HepG2 (cell line): ENCODE results near the gene FUCA1. TPM values are rescaled to one million over a fixed set of nuclear protein-coding genes. Genes with fewer than 3 reads are reported as not detected.

Source experiments
- GFI1 ChIP-seq: sonication (generic); formaldehyde crosslinking; IDR thresholded peaks from 2 replicates; pipeline ENCODE4 v1.5.0; 2020; ENCODE audit warnings: missing genetic modification reagents, mild to moderate bottlenecking, borderline replicate concordance
- GMEB1 ChIP-seq: sonication (generic); formaldehyde crosslinking; IDR thresholded peaks from 2 replicates; pipeline ENCODE4 v1.5.1; 2020; ENCODE audit warnings: missing genetic modification reagents, mild to moderate bottlenecking, borderline replicate concordance
- HNF4G ChIP-seq, 2 experiments: sonication (generic) in 1 of 2; formaldehyde crosslinking in 1 of 2; IDR thresholded peaks; 2 replicates each; pipeline versions ENCODE4 v1.4.0 to v1.6.1; 2011 to 2020; ENCODE audit warnings: borderline replicate concordance in 2 of 2, low read depth in 2 of 2, mild to moderate bottlenecking in 2 of 2, low read length in 1 of 2, missing genetic modification reagents in 1 of 2, moderate library complexity in 1 of 2
- IRF2 ChIP-seq: IDR thresholded peaks from 2 replicates; pipeline ENCODE4 v1.6.1; 2018; ENCODE audit warnings: missing genetic modification reagents, missing compliant biosample characterization
- KDM2A ChIP-seq: sonication (generic); formaldehyde crosslinking; IDR thresholded peaks from 2 replicates; pipeline ENCODE4 v1.4.0; 2020; ENCODE audit warnings: low read depth, missing genetic modification reagents, borderline replicate concordance
- MAFK ChIP-seq, 2 experiments: IDR thresholded peaks in 1 of 2; conservative IDR thresholded peaks in 1 of 2; 2 replicates each; pipeline ENCODE4 v1.6.1; 2011; ENCODE audit warnings: improper control_type of control experiment in 2 of 2, low read length in 2 of 2
- MAX ChIP-seq: IDR thresholded peaks from 2 replicates; pipeline ENCODE4 v1.6.1; 2012; ENCODE audit warnings: inconsistent platforms
- PAX8 ChIP-seq: sonication (generic); formaldehyde crosslinking; IDR thresholded peaks from 2 replicates; pipeline ENCODE4 v1.8.0; 2022; ENCODE audit warnings: mild to moderate bottlenecking, missing genetic modification reagents, borderline replicate concordance
- PBX2 ChIP-seq: IDR thresholded peaks from 2 replicates; pipeline ENCODE4 v1.6.1; 2016; ENCODE audit warnings: control low read depth
- PLRG1 ChIP-seq: fragments of 450-650 bp; conservative IDR thresholded peaks from 2 replicates; pipeline ENCODE4 v1.6.1; 2016
- POLR2AphosphoS5 ChIP-seq: IDR thresholded peaks from 2 replicates; pipeline ENCODE4 v1.6.1; 2012; ENCODE audit warnings: low read depth, low read length
- REL ChIP-seq: sonication (generic); formaldehyde crosslinking; conservative IDR thresholded peaks from 2 replicates; pipeline ENCODE4 v1.8.0; 2022; ENCODE audit warnings: mild to moderate bottlenecking, missing genetic modification reagents, moderate library complexity
- SP1 ChIP-seq, 2 experiments: fragments of 450-650 bp in 1 of 2; sonication (generic) in 1 of 2; formaldehyde crosslinking in 1 of 2; IDR thresholded peaks; 2 replicates each; pipeline versions ENCODE4 v1.4.0 to v1.6.1; 2016 to 2020; ENCODE audit warnings: missing genetic modification reagents in 1 of 2
- ZNF143 ChIP-seq: sonication (generic); formaldehyde crosslinking; IDR thresholded peaks from 2 replicates; pipeline ENCODE4 v1.4.0; 2020; ENCODE audit warnings: missing genetic modification reagents
- ZNF292 ChIP-seq: sonication (generic); formaldehyde crosslinking; IDR thresholded peaks from 2 replicates; pipeline ENCODE4 v1.8.1; 2022; ENCODE audit warnings: mild to moderate bottlenecking, low read depth, missing genetic modification reagents, borderline replicate concordance
- ZNF335 ChIP-seq: sonication (generic); formaldehyde crosslinking; IDR thresholded peaks from 2 replicates; pipeline ENCODE4 v1.4.0; 2020; ENCODE audit warnings: missing genetic modification reagents
- ZNF350 ChIP-seq: sonication (generic); formaldehyde crosslinking; IDR thresholded peaks from 2 replicates; pipeline ENCODE4 v1.4.0; 2020; ENCODE audit warnings: mild to moderate bottlenecking, low read depth, missing genetic modification reagents, borderline replicate concordance
- ZNF451 ChIP-seq: sonication (generic); formaldehyde crosslinking; IDR thresholded peaks from 2 replicates; pipeline ENCODE4 v1.5.0; 2020; ENCODE audit warnings: mild to moderate bottlenecking, missing genetic modification reagents
- ZNF678 ChIP-seq: sonication (generic); formaldehyde crosslinking; IDR thresholded peaks from 2 replicates; pipeline ENCODE4 v1.4.0; 2020; ENCODE audit warnings: mild to moderate bottlenecking, missing genetic modification reagents
- ZNF747 ChIP-seq: sonication (generic); formaldehyde crosslinking; IDR thresholded peaks from 2 replicates; pipeline ENCODE4 v1.8.1; 2023; ENCODE audit warnings: missing genetic modification reagents, mild to moderate bottlenecking, borderline replicate concordance
- polyA plus RNA-seq, 8 experiments: library from polyadenylated mRNA; depleted of rRNA in 3 of 8; stranded (reverse) in 7 of 8; unstranded in 1 of 8; fragments of >200 nt; fragmentation: Illumina TruSeq in 4 of 8; extraction: Trizol in 4 of 8; gene quantifications; 2 replicates each; pipeline versions ENCODE4 v1.2.1 to v1.2.3, GENCODE V29; 2011 to 2016; ENCODE audit warnings: low read depth in 4 of 8, missing spikeins in 1 of 8, mixed read lengths in 1 of 8; ENCODE audit not compliant: insufficient read depth in 1 of 8
- total RNA-seq, 5 experiments: library from RNA; depleted of rRNA; stranded (reverse); fragments of >200 nt; fragmentation: Illumina TruSeq; extraction: Trizol; gene quantifications; 2 replicates each; pipeline ENCODE4 v1.2.3, GENCODE V29; 2016; ENCODE audit warnings: low read depth in 1 of 5
- TF ChIP-seq, protein P1 (sequence below): sonication (generic); formaldehyde crosslinking; IDR thresholded peaks from 2 replicates; pipeline ENCODE4 v1.8.0; 2022; ENCODE audit warnings: missing genetic modification reagents, mild to moderate bottlenecking, borderline replicate concordance
- TF ChIP-seq, protein P2 (sequence below): conservative IDR thresholded peaks from 2 replicates; pipeline ENCODE4 v1.6.1; 2018; ENCODE audit warnings: missing genetic modification reagents

The FUCA1 gene
- total and polyA plus RNA-seq, 2 of the 13 experiments (the other 11 are each of a cell fraction or from before 2014, with no cell fraction given) = 32.7 to 33.6 TPM

GRCh38 chr1:23800400-23801337 lies 67.4 kb downstream of the FUCA1 start, which contains the start of gene GALE (continued):
- TF ChIP-seq ZNF451 (CRISPR knock-in tag) = peak; percentile 9; the same call in 1 of the 2 replicates
- TF ChIP-seq REL (CRISPR knock-in tag) = 0 out of 2 replicates have a peak, but pooled peaks have one; percentile 30
- peak; percentile 98 for TF ChIP-seq KDM2A (CRISPR knock-in tag)
- peak; percentile 90 for TF ChIP-seq GMEB1 (CRISPR knock-in tag)
- TF ChIP-seq ZNF292 (CRISPR knock-in tag) = no peak
- TF ChIP-seq GFI1 (CRISPR knock-in tag) = peak; percentile 50; the same call in 1 of the 2 replicates
- no peak for TF ChIP-seq PLRG1
- TF ChIP-seq POLR2AphosphoS5 = peak; percentile 86
- TF ChIP-seq MAX = peak; percentile 77
- TF ChIP-seq ZNF747 = peak; percentile 72; the same call in 1 of the 2 replicates
- peak; percentile 92; the same call in 1 of the 2 replicates for TF ChIP-seq ZNF678 (CRISPR knock-in tag)
- TF ChIP-seq PBX2 (CRISPR knock-in tag) = 0 out of 2 replicates have a peak, but pooled peaks have one; percentile 17
- 0 out of 2 replicates have a peak, but pooled peaks have one; percentile 22 for TF ChIP-seq IRF2
- TF ChIP-seq PAX8 (CRISPR knock-in tag) = no peak
- no peak for TF ChIP-seq ZNF143
- TF ChIP-seq HNF4G (IDR thresholded peaks at IDR 0.05; ENCODE audit: borderline replicate concordance, low read depth, low read length) = no peak
- TF ChIP-seq HNF4G (CRISPR knock-in tag; IDR thresholded peaks at IDR 0.05; ENCODE audit: borderline replicate concordance, low read depth) = no peak
- TF ChIP-seq, protein P1, sequence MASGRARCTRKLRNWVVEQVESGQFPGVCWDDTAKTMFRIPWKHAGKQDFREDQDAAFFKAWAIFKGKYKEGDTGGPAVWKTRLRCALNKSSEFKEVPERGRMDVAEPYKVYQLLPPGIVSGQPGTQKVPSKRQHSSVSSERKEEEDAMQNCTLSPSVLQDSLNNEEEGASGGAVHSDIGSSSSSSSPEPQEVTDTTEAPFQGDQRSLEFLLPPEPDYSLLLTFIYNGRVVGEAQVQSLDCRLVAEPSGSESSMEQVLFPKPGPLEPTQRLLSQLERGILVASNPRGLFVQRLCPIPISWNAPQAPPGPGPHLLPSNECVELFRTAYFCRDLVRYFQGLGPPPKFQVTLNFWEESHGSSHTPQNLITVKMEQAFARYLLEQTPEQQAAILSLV (CRISPR knock-in tag) = peak; percentile 21; the same call in 1 of the 2 replicates
- TF ChIP-seq ZNF350 = no peak
- peak; percentile 54 for TF ChIP-seq SP1 (IDR thresholded peaks at IDR 0.05)
- TF ChIP-seq SP1 (CRISPR knock-in tag; IDR thresholded peaks at IDR 0.05) = peak; percentile 90
- TF ChIP-seq MAFK (conservative IDR thresholded peaks at IDR 0.05 in 1 of 2, IDR thresholded peaks at IDR 0.05 in 1 of 2; ENCODE audit: low read length in 2 of 2) = no peak
- TF ChIP-seq, protein P2, sequence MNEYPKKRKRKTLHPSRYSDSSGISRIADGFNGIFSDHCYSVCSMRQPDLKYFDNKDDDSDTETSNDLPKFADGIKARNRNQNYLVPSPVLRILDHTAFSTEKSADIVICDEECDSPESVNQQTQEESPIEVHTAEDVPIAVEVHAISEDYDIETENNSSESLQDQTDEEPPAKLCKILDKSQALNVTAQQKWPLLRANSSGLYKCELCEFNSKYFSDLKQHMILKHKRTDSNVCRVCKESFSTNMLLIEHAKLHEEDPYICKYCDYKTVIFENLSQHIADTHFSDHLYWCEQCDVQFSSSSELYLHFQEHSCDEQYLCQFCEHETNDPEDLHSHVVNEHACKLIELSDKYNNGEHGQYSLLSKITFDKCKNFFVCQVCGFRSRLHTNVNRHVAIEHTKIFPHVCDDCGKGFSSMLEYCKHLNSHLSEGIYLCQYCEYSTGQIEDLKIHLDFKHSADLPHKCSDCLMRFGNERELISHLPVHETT (CRISPR knock-in tag) = peak; percentile 66; the same call in 1 of the 2 replicates
- 0 out of 2 replicates have a peak, but pooled peaks have one; percentile 21 for TF ChIP-seq ZNF335 (CRISPR knock-in tag)
